OCI-LY3 (cell line): ENCODE measurements around the gene AK9.
"Not testable (repeated sequence)": the region's sequence is repeated elsewhere in the genome, so short reads cannot be mapped to it uniquely, and the experiment has no call there.

ENCODE experiments used
- H2AFZ ChIP-seq: fragments of 200-600, 300-600 bp; shearing (Covaris generic); 2 replicates; pipeline ENCODE4 v1.6.0; 2014; ENCODE audit warnings: antibody characterized with exemption, low read depth, low read length
- H3K27ac ChIP-seq: fragments of 200-600, 300-600 bp; sonication (generic); 2 replicates; pipeline ENCODE4 v1.5.1; 2014; ENCODE audit warnings: mild to moderate bottlenecking, low read length, moderate library complexity, mixed read lengths
- H3K27me3 ChIP-seq: fragments of 200-600, 300-600 bp; sonication (generic); 2 replicates; pipeline ENCODE4 v1.6.1; 2014; ENCODE audit warnings: low read depth, low read length, mixed read lengths
- H3K36me3 ChIP-seq: fragments of 200-600, 300-600 bp; sonication (generic); replicated peaks from 2 replicates; pipeline ENCODE3; 2014; ENCODE audit warnings: low read depth, low read length, mixed read lengths
- H3K4me1 ChIP-seq: fragments of 300-600, 200-600 bp; sonication (generic); 2 replicates; pipeline ENCODE4 v1.6.1; 2014; ENCODE audit warnings: low read length, mixed read lengths
- H3K4me2 ChIP-seq: fragments of 200-600, 300-600 bp; sonication (generic); 2 replicates; pipeline ENCODE4 v1.6.1; 2014; ENCODE audit warnings: low read length, mixed read lengths
- H3K4me3 ChIP-seq: fragments of 300-600, 200-600 bp; sonication (generic); 2 replicates; pipeline ENCODE4 v1.5.1; 2014; ENCODE audit warnings: antibody characterized with exemption, mild to moderate bottlenecking, low read length, moderate library complexity
- H3K79me2 ChIP-seq: fragments of 300-600, 200-600 bp; shearing (Covaris generic); 2 replicates; pipeline ENCODE4 v1.6.1; 2014; ENCODE audit warnings: mild to moderate bottlenecking, low read length, mixed read lengths
- H3K9ac ChIP-seq: fragments of 300-600, 200-600 bp; shearing (Covaris generic); 2 replicates; pipeline ENCODE4 v1.6.0; 2014; ENCODE audit warnings: mild to moderate bottlenecking, low read length, moderate library complexity
- H3K9me3 ChIP-seq: fragments of 200-600, 300-600 bp; shearing (Covaris generic); 2 replicates; pipeline ENCODE4 v1.6.1; 2014; ENCODE audit warnings: low read length, mixed read lengths; ENCODE audit not compliant: insufficient read depth
- H4K20me1 ChIP-seq: fragments of 200-600, 300-600 bp; sonication (generic); 2 replicates; pipeline ENCODE4 v1.6.1; 2016; ENCODE audit warnings: low read length, mixed read lengths; ENCODE audit not compliant: insufficient read depth
- CTCF ChIP-seq: fragments of 200-600, 300-600 bp; sonication (generic); IDR thresholded peaks from 2 replicates; pipeline ENCODE4 v1.5.1; 2014; ENCODE audit warnings: antibody characterized with exemption, low read length, low read depth
- EZH2phosphoT487 ChIP-seq: fragments of 200-600 bp; shearing (Covaris generic); IDR thresholded peaks from 2 replicates; pipeline ENCODE4 v1.6.1; 2018; ENCODE audit warnings: antibody characterized with exemption, mixed run types, low read depth

Gene AK9

GRCh38 chr6:109687271-109687761 is 3.7 kb downstream of the AK9 start:
- Histone ChIP-seq H2AFZ (no peak overlapping the region), H3K9ac (no peak overlapping the region), H3K36me3 (no peaks in the 10 kb centered on the region), H3K4me2 (no peak overlapping the region), H3K4me1 (peaks cover 12% of the 10 kb centered on the region), H3K4me3 (no peak overlapping the region), H3K27me3 (peaks cover 4% of the 10 kb centered on the region; the same call in 1 of the 2 replicates), H3K9me3 (no peaks in the 10 kb centered on the region), H3K27ac (no peak overlapping the region), H4K20me1 (no peaks in the 10 kb centered on the region), H3K79me2 (peaks cover 11% of the 10 kb centered on the region)
- TF ChIP-seq CTCF = no peak
- no peak for TF ChIP-seq EZH2phosphoT487

GRCh38 chr6:109686566-109687265 is 4.3 kb downstream of the AK9 start:
- Histone ChIP-seq H3K4me1 (peaks cover 9% of the 10 kb centered on the region), H3K4me2 (no peak overlapping the region), H3K27ac (no peak overlapping the region), H3K9ac (no peak overlapping the region), H4K20me1 (no peaks in the 10 kb centered on the region), H3K36me3 (no peaks in the 10 kb centered on the region), H3K9me3 (no peaks in the 10 kb centered on the region), H2AFZ (no peak overlapping the region), H3K79me2 (peaks cover 5% of the 10 kb centered on the region; the same call in 1 of the 2 replicates), H3K27me3 (peaks cover 4% of the 10 kb centered on the region; the same call in 1 of the 2 replicates), H3K4me3 (no peak overlapping the region)
- TF ChIP-seq CTCF = no peak
- no peak for TF ChIP-seq EZH2phosphoT487

- not testable (repeated sequence) for H3K4me2 ChIP-seq, H3K9ac ChIP-seq, H3K36me3 ChIP-seq, H4K20me1 ChIP-seq, H3K27ac ChIP-seq, H3K4me1 ChIP-seq, H3K27me3 ChIP-seq, H3K79me2 ChIP-seq, H3K9me3 ChIP-seq, H2AFZ ChIP-seq, H3K4me3 ChIP-seq
Observed at GRCh38 chr6:109678661-109679505, 12.1 kb downstream of the AK9 start.

- Histone ChIP-seq H3K4me2 (no peak overlapping the region), H3K36me3 (no peaks in the 10 kb centered on the region), H3K9ac (no peak overlapping the region), H3K4me1 (no peaks in the 10 kb centered on the region), H3K9me3 (no peaks in the 10 kb centered on the region), H4K20me1 (no peaks in the 10 kb centered on the region), H2AFZ (no peak overlapping the region), H3K27ac (no peak overlapping the region), H3K79me2 (no peaks in the 10 kb centered on the region), H3K27me3 (no peaks in the 10 kb centered on the region), H3K4me3 (no peak overlapping the region)
- TF ChIP-seq CTCF (no peak), EZH2phosphoT487 (no peak)
Observed at GRCh38 chr6:109678240-109678639, 12.8 kb downstream of the AK9 start.
